Psoas muscle (tissue), 8 donors: Measurements from ENCODE around the gene KIAA0040. TPM values are rescaled to one million over a fixed set of nuclear protein-coding genes. Genes with fewer than 3 reads are reported as not detected.

Source experiments
- ATAC-seq, 4 donors: fragments of 200-7000 bp; cut with Tn5 transposase; one replicate each; pipeline ENCODE4 v1.9.1; 2020; ENCODE audit warnings: moderate library complexity in 3 of 4, mild to moderate bottlenecking in 2 of 4
- DNase-seq, 2 donors: peaks; one replicate each; pipeline ENCODE4 v3.0.0-alpha.2; 2020
- H3K27ac ChIP-seq: fragments of 200-600 bp; one replicate; pipeline ENCODE4 v1.8.0; 2022
- H3K27me3 ChIP-seq, 3 donors: fragments of 200-600 bp in 1 of 3; one replicate each; pipeline versions ENCODE4 v1.6.1 to v1.8.0; 2013 to 2022; ENCODE audit warnings: low read length in 2 of 3, mild to moderate bottlenecking in 2 of 3, moderate library complexity in 1 of 3; ENCODE audit not compliant: insufficient read depth in 3 of 3
- H3K36me3 ChIP-seq, 2 donors: fragments of 200-600 bp in 1 of 2; one replicate each; pipeline versions ENCODE4 v1.6.1 to v1.8.0; 2013 to 2022; ENCODE audit warnings: low read depth in 1 of 2, mild to moderate bottlenecking in 1 of 2, moderate library complexity in 1 of 2; ENCODE audit not compliant: insufficient read depth in 1 of 2
- H3K4me1 ChIP-seq: fragments of 200-600 bp; one replicate; pipeline ENCODE4 v1.8.0; 2022
- H3K4me3 ChIP-seq: fragments of 200-600 bp; one replicate; pipeline ENCODE4 v1.8.0; 2022; ENCODE audit warnings: mild to moderate bottlenecking
- H3K9me3 ChIP-seq: fragments of 200-600 bp; one replicate; pipeline ENCODE4 v1.8.0; 2022
- CTCF ChIP-seq: fragments of 200-600 bp; IDR thresholded peaks from one replicate; pipeline ENCODE4 v1.8.0; 2022; ENCODE audit warnings: antibody characterized with exemption
- WGBS, 3 donors: extraction: QIAGEN DNeasy Blood & Tissue Kit; methylation state at CpG; one replicate each; pipeline versions ENCODE4 v1.1.6 to v1.1.7; 2013; 5-methylcytosine and 5-hydroxymethylcytosine counted together
- intact Hi-C, 2 donors: fragments of 100-400 bp; cut with DNase I; formaldehyde crosslinking; loops; one replicate each; pipeline versions ENCODE4 v1.11.0 to v1.14.2; 2022
- polyA plus RNA-seq, 3 donors: library from polyadenylated mRNA; stranded (reverse); fragments of 200-250 nt; gene quantifications; one replicate each; pipeline ENCODE4 v1.2.3, GENCODE V29; 2013
- total RNA-seq, 4 donors: library from RNA; stranded (reverse); fragmentation: NEBNext Ultra II Directional in 2 of 4; extraction: Animal tissue kit (Norgen Biotek cat#: 25700) in 2 of 4; gene quantifications; one replicate each; pipeline versions ENCODE4 v1.2.1 to v1.2.4, GENCODE V29; 2021 to 2023
- donor health status: healthy with polysubstance abuse.
- donor health status: DM: no; HTN: no; CAD: no; lungs with moderate emphysema.
- donor health status: Bipolar disorder and iron deficiency.
- donor health status: healthy.
- donor health status: DM: yes; HTN: yes; CAD: no.
- donor health status: DM: no; HTN: no; CAD: no.
- donor health status: DM: no; HTN: no; CAD: no.
- donor health status: DM: yes; HTN: yes; CAD: no.

The KIAA0040 gene
- total and polyA plus RNA-seq, 7 donors: 5.7 to 48.0 (median 11.0) TPM

GRCh38 chr1:175155473-175155856, 37.1 kb downstream of the KIAA0040 start:
- peaks cover 4% of the 10 kb centered on the region for H3K4me1 ChIP-seq

GRCh38 chr1:175154629-175155472, 37.7 kb downstream of the KIAA0040 start:
- ATAC-seq (peak; percentile 58 to 82 (median 72)), DNase-seq (peak; percentile 67 to 80)
- intact Hi-C loops: loop anchor here (1.0 to 10.0 kb wide), 6 partner anchors 37 to 917 kb away; partner anchors contain the start of gene KIAA0040 (in 1 of the 2)
- H3K27me3 ChIP-seq: peaks cover 0 to 4% (median 0%) of the 10 kb centered on the region in 3 donors
- TF ChIP-seq CTCF: peak; percentile 94
- H3K27ac ChIP-seq: no peak overlapping the region
- H3K9me3 ChIP-seq: no peaks in the 10 kb centered on the region
- WGBS, 3 donors: 15 to 22% (median 18%) methylated on average over 11 of the region's 11 CpGs
- H3K36me3 ChIP-seq: peaks cover 0 to 14% of the 10 kb centered on the region in 2 donors
- H3K4me3 ChIP-seq: no peak overlapping the region
- peaks cover 4% of the 10 kb centered on the region for H3K4me1 ChIP-seq

More at GRCh38 chr1:175155473-175155856, 37.1 kb downstream of the KIAA0040 start:
- no peak overlapping the region for H3K4me3 ChIP-seq
- H3K27ac ChIP-seq: no peak overlapping the region
- DNase-seq (no peak), ATAC-seq (peak in 1 of 4 donors; percentile 10)
- H3K27me3 ChIP-seq: peaks cover 0 to 4% (median 0%) of the 10 kb centered on the region in 3 donors
- H3K36me3 ChIP-seq: peaks cover 0 to 20% of the 10 kb centered on the region in 2 donors
- no peaks in the 10 kb centered on the region for H3K9me3 ChIP-seq
- 61 to 68% (median 64%) methylated on average over 4 of the region's 4 CpGs for WGBS, 3 donors
- no peak for TF ChIP-seq CTCF
- intact Hi-C loops: loop anchor here (1.0 to 10.0 kb wide), 5 partner anchors 37 to 729 kb away; partner anchors contain the start of gene KIAA0040 (in 1 of the 2)

GRCh38 chr1:175152006-175152652, 40.4 kb downstream of the KIAA0040 start:
- ATAC-seq (peak; percentile 62 to 78 (median 71)), DNase-seq (peak; percentile 37 to 67)
- intact Hi-C loops: loop anchor here (5.0 to 10.0 kb wide), 3 partner anchors 73 to 920 kb away; no protein-coding TSS in a partner anchor
- TF ChIP-seq CTCF: peak; percentile 90
- no peaks in the 10 kb centered on the region for H3K36me3 ChIP-seq
- WGBS, 3 donors: 5 to 7% (median 7%) methylated on average over 13 to 15 of the region's 15 CpGs
- H3K4me1 ChIP-seq: peaks cover 4% of the 10 kb centered on the region
- H3K27ac ChIP-seq: no peak overlapping the region
- no peaks in the 10 kb centered on the region for H3K9me3 ChIP-seq
- no peak overlapping the region for H3K4me3 ChIP-seq
- peaks cover 0 to 4% (median 0%) of the 10 kb centered on the region in 3 donors for H3K27me3 ChIP-seq

- Histone ChIP-seq H3K4me3 (no peak overlapping the region), H3K9me3 (no peaks in the 10 kb centered on the region), H3K27me3 (peaks cover 0 to 4% (median 0%) of the 10 kb centered on the region in 3 donors), H3K36me3 (no peaks in the 10 kb centered on the region), H3K27ac (no peak overlapping the region), H3K4me1 (peaks cover 4% of the 10 kb centered on the region)
- DNase-seq (no peak), ATAC-seq (no peak)
- intact Hi-C loops: loop anchor here (5.0 to 10.0 kb wide), 3 partner anchors 74 to 922 kb away; no protein-coding TSS in a partner anchor
- WGBS, 3 donors: 63 to 70% (median 68%) methylated on average over 9 of the region's 9 CpGs
- no peak for TF ChIP-seq CTCF
Measured at GRCh38 chr1:175150596-175151319, 41.8 kb downstream of the KIAA0040 start.
